ENCODE data around the gene ADARB2.

ADARB2 gene

GRCh38 chr10:1736144-1736971, 967 bp downstream of the ADARB2 start:
- no peak for DNase-seq (ENCODE audit: low read depth)

GRCh38 chr10:1735562-1735961, 1.8 kb downstream of the ADARB2 start:
- DNase-seq (ENCODE audit: low read depth), result no peak

- no peak for DNase-seq (ENCODE audit: low read depth)
Measured at GRCh38 chr10:1734288-1734687, 3.0 kb downstream of the ADARB2 start.

GRCh38 chr10:1733720-1734119, 3.6 kb downstream of the ADARB2 start:
- DNase-seq (ENCODE audit: low read depth), result no peak

GRCh38 chr10:1732564-1732996, 4.7 kb downstream of the ADARB2 start:
- DNase-seq (ENCODE audit: low read depth), result no peak

- no peak for DNase-seq (ENCODE audit: low read depth)
Measured at GRCh38 chr10:1731592-1731991, 5.7 kb downstream of the ADARB2 start.

GRCh38 chr10:1729751-1730150, 7.6 kb downstream of the ADARB2 start:
- DNase-seq (ENCODE audit: low read depth), result no peak

- DNase-seq (ENCODE audit: low read depth), result no peak
Measured at GRCh38 chr10:1726861-1727260, 10.5 kb downstream of the ADARB2 start.

GRCh38 chr10:1724921-1725488, 12.3 kb downstream of the ADARB2 start:
- DNase-seq (ENCODE audit: low read depth), result no peak

GRCh38 chr10:1716839-1717238, 20.5 kb downstream of the ADARB2 start:
- DNase-seq (ENCODE audit: low read depth), result no peak

- DNase-seq (ENCODE audit: low read depth), result no peak
Measured at GRCh38 chr10:1715821-1716220, 21.5 kb downstream of the ADARB2 start.

- no peak for DNase-seq (ENCODE audit: low read depth)
Measured at GRCh38 chr10:1712944-1713671, 24.2 kb downstream of the ADARB2 start.

GRCh38 chr10:1712314-1712713, 25.0 kb downstream of the ADARB2 start:
- DNase-seq (ENCODE audit: low read depth), result no peak

GRCh38 chr10:1709161-1709560, 28.2 kb downstream of the ADARB2 start:
- DNase-seq (ENCODE audit: low read depth), result no peak

GRCh38 chr10:1708746-1709145, 28.6 kb downstream of the ADARB2 start:
- no peak for DNase-seq (ENCODE audit: low read depth)

GRCh38 chr10:1706711-1707110, 30.6 kb downstream of the ADARB2 start:
- no peak for DNase-seq (ENCODE audit: low read depth)

GRCh38 chr10:1706256-1706655, 31.1 kb downstream of the ADARB2 start:
- no peak for DNase-seq (ENCODE audit: low read depth)

- no peak for DNase-seq (ENCODE audit: low read depth)
Measured at GRCh38 chr10:1698185-1698584, 39.1 kb downstream of the ADARB2 start.

GRCh38 chr10:1696106-1696505, 41.2 kb downstream of the ADARB2 start:
- no peak for DNase-seq (ENCODE audit: low read depth)

GRCh38 chr10:1690086-1690485, 47.2 kb downstream of the ADARB2 start:
- no peak for DNase-seq (ENCODE audit: low read depth)

GRCh38 chr10:1688531-1688930, 48.8 kb downstream of the ADARB2 start:
- no peak for DNase-seq (ENCODE audit: low read depth)

- DNase-seq (ENCODE audit: low read depth), result no peak
Measured at GRCh38 chr10:1687623-1688150, 49.6 kb downstream of the ADARB2 start.

- no peak for DNase-seq (ENCODE audit: low read depth)
Measured at GRCh38 chr10:1687190-1687589, 50.1 kb downstream of the ADARB2 start.

Measured in T follicular helper cell (primary cell).